Measurements from ENCODE around the gene GREB1L. TPM values are rescaled to one million over a fixed set of nuclear protein-coding genes. Genes with fewer than 3 reads are reported as not detected.
"Not testable (repeated sequence)": the region's sequence is repeated elsewhere in the genome, so short reads cannot be mapped to it uniquely, and the experiment has no call there.

The GREB1L gene
- 2.7 TPM in 2 replicates for total RNA-seq (2014; rRNA removed; shearing (Covaris generic))

DNA sequence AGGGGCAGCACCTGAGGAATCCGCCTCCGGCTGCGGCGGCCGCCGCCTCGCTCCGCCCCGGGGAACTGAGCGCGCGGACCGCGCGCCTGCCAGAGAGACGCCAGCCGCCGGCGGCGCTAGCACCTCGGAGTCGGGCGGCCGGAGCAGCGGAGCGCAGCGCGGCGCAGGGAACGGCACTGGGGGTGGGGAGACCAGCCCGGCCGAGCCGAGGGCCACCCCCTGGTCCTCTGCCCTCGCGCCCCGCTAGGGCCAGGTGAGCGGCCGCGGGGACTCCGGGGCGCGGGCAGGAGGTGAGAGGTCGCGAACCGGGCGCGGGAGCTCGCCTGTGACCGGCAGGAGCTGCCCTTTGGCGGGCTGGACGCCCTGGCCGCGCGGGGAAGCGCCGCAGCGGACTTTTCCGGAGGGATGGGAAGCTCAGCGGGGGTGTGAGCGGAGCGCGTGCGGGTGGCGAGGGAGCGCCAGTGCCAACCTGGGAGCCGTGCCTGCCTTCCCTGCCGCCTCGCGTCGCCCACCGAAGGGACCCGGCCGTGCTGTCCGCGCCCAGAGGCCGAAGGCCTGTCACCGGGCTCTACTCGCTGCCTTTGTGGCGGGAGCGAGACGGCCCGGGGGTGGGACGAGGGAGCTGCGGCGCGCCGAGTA, at the start of gene GREB1L:
TSS of gene GREB1L (plus strand) at position 92 of the 639 bp plus-strand sequence. CDS start 141,287 bp downstream, outside the sequence.
- DNase-seq (ENCODE audit: low spot score): peak; percentile 38

DNA sequence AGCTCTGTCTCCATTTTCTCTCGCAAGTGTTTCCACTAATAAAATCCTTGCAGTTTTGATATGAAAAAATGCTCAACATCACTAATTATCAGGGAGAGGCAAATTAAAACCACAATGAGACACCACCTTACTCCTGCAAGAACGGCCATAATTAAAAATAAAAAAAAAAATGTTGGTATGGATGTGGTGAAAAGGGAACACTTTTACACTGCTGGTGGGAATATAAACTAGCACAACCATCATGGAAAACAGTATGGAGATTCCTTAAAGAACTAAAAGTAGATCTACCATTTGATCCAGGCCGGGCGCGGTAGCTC, 49.8 kb upstream of the GREB1L start:
- DNase-seq (ENCODE audit: low spot score): no peak

DNA sequence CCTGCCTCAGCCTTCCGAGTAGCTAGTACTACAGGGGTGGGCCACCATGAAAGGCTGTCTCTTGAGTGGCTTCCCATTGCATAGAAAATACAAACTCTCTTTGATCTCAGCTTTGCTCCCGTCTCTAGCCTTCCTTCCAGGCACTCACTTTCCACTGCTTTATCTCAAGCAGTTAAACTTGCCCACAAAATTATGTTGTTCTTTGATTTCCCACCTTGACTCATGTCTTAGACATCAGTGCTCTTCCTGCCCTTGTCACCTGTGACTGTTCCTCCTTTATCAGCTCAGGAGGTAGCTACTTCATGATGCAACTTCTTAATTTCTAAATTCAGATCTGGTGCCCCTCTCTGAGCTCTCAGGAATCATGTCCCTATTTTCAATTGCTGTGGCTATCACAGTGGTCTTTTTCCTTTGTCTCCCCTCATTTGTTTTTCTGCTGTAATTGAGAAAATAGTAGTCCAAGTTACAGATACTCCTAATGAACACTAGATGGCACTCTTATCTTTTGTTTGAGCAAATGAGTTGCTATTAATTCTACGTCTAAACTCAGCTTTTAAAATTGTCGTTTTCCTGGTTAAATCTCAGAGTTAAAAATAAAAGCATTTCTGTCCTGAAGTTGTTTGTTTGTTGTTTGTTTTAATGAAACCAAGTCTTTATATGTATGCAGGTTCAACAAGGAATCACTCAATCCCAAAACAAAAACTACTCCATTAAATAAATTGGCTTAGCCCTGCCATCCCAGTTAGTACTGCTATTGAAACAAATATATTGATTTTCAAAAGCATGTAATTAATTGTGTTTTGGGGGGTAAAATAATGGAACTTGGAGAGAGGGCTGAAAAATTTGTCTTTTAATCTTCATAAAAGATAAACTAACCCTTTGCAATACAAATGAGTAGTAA, 46.9 kb upstream of the GREB1L start:
- DNase-seq (ENCODE audit: low spot score): peak; percentile 59

DNA sequence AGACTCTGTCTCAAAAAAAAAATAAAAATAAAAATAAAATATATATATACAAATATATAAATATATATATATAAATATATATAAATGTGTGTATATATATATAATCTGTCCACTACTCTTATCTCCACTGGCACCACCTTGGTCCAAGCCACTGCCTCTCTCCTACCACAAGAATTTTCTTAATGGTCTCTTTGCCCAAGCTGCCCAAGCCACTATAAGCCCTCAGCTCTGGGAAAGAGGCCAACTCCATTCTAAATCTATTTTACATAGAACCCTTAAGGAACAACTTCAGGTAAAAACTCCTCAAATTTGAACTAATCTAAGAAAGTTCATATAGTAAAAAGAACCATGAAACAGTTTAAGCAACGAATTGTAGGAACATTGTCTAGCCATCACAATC, 45.6 kb upstream of the GREB1L start:
- peak; percentile 31 for DNase-seq (ENCODE audit: low spot score)

DNA sequence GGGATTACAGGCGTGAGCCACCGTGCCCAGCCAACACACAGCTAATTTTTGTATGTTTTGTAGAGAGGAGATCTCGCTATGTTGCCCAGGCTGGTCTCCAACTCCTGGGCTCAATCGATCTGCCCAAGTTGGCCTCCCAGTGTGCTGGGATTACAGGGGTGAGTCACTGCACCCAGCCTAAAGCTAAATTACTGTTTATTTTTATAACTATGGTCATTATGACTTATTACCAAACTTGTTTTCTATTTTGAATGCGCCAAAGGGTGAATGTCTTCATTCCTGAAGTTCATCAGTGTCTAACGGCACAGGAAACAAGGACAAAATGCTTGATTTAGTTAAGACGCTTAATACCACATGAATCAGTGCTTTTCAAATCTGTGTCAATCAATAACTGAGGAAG, 38.9 kb upstream of the GREB1L start:
- no peak for DNase-seq (ENCODE audit: low spot score)

DNA sequence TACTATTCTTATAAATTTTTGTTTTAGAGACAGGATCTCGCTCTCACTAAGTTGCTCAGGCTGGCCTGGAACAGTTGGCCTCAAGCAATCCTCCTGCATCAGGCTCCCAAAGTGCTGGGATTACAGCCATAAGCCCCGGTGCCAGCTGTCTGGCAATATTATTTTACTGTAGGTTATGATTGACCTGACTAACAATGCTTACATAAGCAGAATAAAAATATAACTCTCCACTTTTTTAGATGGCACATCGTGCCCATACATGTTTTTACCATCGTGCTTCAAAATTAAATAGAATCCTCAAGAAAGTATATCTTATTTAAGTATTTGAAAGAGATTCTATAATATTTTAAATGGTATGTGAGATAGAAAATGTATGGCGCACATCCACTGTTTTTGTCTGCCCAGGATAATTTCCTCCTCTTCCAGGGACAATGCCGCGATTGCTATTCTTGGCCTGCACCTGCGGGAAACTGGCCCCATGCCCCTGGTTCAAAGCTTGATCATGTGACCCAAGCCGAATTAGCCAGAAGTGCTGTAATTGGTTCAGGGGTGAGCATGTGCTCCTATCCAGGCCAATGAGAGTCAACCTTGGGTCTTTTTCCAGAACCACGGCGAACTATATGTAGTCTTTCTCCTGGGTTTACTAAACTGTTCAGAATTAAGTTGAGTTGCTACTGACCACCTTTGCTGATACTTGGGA, 38.3 kb upstream of the GREB1L start:
- no peak for DNase-seq (ENCODE audit: low spot score)

DNA sequence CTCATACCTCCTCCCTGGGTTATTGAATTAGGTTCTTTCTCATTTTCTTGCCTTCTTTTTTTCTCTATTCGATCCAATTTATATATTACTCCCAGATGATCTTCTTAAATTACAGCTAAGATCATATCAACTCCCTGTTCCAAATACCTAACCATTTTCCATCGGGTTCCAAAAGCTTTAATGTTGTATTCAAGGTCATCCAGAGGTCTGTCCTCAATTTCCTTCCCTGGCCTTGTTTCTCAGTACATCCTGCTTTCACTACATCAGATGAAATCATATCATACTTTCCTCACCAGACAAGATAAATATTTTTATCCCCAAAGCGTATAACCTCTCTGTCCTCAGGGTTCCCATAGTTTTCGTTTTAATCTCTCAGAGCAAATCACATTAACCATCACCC, 36.3 kb upstream of the GREB1L start:
- DNase-seq (ENCODE audit: low spot score): no peak

DNA sequence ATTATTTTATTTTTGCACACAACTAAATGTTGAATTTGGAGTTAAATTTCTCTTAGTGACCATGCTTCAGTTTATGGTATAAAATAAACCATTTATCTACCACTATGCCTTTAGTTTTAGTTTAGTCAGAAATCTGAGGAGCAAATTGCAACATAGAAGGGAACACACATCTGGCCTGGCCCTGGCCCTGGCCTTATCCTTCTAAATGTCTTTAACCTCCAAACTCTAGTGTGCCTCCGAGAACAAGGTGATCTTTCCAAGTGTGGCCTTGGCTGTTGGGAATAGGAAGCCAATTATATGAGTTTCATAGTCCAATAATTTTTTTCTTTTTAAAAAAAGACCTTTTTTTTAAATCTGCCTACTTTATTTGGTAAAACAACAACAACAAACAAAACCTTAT, 31.8 kb upstream of the GREB1L start:
- DNase-seq (ENCODE audit: low spot score): no peak

DNA sequence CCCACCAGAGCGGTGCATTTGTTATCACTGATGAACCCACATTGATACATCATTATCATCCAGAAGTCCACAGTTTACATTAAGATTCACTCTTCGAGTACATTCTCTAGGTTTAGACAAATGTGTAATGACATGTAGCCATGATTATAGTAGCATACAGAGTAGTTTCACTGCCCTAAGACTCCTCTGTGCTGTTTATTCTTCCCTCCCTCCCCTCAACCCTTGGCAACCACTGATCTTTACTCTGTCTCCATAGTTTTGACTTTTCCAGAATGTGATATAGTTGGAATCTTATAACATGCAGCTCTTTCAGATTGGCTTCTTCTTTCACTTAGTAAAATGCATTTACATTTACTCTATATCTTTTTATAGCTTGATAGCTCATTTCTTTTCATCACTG, 31.2 kb upstream of the GREB1L start:
- DNase-seq (ENCODE audit: low spot score): no peak

DNA sequence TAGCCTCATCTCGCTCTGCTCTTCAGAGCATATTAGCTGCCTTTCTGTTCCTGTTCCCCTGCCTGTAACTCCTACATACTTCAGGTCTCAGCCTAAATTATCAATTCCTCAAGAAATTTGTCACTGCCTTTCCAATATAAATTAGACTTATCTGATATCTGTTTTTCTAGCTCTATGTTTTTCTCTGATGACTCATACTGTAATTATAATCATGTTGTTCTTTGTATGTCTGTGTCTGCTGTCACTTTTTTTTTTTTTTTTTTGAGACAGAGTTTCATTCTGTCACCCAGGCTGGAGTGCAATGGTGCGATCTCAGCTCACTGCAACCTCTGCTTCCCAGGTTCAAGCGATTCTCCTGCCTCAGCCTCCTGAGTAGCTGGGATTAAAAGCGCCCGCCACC, 27.6 kb upstream of the GREB1L start:
- not testable (repeated sequence) for DNase-seq (ENCODE audit: low spot score)

DNA sequence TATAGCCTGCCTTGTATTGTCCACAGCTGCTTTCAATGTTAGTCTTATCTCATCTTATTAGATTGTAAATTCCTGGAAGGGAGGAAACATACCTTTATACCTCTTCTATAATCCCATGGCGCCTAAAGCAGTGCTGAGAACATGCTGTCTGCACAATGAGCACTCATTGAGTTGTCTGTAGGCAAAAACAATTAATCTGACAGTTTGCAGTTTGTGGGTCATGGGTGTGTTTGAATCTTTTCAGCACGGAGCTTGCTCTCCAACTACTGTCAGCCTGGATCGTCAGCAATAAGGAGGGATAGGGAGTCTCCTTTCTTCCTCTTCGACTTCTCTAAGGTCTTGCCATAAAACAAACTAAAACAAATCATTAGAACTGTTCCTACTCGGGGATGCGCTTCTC, 26.5 kb upstream of the GREB1L start:
- DNase-seq (ENCODE audit: low spot score): no peak

DNA sequence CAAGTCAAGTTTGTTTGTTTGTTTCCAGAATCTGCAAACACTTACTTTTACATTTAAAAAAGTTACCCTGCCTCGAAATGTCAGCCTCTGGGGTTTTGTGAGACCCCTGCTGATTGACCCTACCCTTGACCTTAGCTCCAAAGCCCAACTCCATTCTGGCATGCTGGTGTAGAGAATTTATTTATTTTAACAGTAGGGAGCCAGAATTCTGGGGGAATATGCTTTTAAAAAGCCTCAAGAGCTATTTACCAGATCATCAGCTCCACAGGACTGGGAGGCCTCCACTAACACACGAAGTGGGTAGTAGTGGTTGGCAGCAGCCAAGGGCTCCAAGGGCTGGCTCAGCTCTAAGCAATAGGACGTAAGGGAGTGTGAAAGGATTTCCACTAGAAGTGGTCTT, 23.2 kb upstream of the GREB1L start:
- no peak for DNase-seq (ENCODE audit: low spot score)

DNA sequence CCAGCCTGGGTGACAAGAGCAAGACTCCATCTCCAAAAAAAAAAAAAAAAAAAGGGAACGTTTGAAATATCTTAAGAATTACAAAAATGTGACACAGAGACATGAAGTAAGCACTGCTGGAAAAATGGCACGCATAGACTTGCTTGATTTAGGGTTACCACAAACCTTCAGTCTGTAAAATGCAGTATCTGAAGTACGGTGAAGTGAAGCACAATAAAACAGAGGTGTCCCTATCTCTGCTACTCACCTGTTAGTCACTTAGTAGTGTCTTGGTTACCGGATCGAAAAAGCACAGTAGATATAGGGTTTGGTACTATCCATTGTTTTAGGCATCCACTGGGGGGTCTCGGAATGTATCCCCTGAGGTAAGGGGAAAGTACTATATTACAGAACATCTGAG, 11.6 kb upstream of the GREB1L start:
- DNase-seq (ENCODE audit: low spot score): no peak

DNA sequence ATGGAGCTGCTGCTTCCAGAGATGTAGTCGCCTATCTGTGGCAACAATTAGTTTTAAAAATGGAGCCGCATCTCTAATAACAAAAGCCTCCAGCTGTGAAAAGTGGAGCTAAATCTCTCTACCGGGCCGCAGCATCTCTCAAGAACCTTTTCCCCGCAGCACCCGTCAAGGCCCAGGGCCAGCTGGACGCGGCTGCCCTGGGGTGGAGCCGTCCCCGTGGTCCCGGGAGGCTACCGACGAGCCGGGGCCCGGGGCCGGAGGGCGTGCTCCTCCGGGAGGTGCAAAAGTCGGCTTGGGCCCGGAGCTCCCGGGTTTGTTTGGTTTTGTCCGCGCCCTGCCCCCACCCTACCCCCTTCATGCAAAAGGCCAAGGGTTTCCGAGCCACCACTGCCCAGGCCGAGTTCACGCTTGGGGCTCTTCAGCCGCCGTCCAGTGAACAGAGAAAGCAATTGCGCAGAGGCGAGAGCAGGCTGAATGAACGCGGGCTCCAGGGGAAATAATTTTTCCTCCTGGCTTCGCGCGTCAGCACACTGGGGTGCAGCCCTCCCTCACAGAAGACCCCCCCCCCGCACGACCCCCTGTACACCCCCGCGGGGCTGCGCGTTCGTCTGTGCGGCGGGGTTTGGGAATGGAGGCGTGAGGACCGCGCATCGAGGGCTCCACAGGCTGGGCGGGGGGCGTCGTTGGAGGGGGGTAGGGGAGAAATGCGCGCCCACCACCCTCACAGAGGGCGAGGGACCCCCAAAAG, 557 bp upstream of the GREB1L start:
- DNase-seq (ENCODE audit: low spot score): no peak

DNA sequence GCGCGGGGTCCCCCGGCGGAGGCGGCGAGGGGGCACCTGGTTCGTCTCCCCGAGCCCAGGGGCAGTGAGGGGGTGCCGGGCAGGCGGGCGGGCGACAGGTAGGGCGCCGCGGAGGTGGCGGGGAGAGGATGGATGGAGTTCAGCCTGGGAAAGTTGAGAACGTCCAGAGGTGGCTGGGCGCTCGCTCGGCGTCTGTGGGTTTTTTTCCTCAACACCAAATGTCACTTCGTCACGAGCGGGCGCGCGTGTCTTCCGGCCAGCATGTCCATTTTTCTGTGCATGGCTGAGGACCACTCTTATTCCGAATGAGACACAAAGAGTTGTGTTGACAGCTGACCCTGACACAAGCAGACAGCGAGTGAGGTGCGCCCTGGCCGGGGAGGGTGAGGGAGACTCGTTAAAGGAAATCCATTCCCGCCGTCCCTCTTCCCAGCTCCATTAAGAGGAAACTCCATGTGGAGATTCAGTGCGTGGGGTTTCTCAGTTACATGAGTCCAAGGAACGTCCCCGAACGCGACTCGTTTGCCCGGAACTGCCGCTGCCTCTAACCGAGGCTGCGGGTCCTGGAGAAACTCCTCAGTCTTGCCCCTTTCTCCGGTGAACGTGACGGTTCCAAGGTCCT, 859 bp downstream of the GREB1L start:
- no peak for DNase-seq (ENCODE audit: low spot score)

DNA sequence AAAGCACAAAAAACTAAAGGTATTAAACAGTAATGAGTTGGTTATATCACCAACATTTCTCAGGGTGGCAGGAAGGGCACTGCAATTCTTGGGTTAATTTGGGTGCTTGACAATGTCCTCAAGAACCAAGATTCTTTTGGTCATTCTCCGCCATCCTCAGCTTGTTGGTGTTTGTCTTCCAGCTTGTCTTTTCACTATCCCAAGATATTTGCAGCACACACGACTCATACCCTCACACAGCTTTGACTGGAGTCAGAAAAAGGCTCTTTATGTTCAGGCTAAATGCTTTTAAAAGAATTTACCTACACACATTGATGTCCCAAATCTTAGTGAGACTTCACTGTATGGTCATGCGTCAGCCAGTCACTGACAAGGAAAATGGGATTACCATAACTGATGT, 12.5 kb downstream of the GREB1L start:
- no peak for DNase-seq (ENCODE audit: low spot score)

DNA sequence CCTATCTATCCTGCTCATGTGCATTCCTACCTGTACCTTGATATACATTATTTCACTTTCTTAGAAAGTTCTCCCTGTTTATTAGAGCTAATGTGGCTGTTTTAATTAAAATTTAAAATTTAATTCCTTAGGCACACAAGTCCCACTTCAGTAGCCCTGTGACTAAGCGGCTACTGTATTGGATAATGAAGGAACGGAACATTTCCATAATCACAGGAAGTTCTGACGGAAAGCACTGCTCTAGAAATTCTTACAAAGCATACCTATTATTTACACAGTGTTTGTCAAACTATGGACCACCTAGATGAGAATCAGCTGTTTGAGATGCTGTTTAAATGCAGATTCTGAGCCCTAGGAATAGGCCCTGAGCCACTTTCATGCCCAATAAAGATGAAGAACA, 13.2 kb downstream of the GREB1L start:
- no peak for DNase-seq (ENCODE audit: low spot score)

DNA sequence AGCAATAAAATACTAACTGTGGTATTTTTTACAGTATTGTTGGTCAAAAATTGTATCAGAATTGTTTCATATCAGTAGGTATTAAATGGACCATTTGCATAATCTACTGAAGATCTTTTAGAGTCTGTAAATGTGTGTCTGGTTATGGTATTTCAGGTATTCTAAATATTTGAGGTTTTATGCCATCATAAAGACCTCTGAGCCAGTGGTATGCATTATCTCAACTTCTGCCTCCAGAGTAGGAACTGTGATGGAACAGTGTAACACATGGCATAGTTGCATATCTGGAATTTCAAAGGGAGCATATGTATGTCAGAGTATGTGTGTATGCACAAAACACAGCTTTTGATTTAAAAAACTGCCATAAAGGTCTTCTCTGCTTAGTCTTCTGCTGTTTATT, 15.4 kb downstream of the GREB1L start:
- DNase-seq (ENCODE audit: low spot score): peak; percentile 16

DNA sequence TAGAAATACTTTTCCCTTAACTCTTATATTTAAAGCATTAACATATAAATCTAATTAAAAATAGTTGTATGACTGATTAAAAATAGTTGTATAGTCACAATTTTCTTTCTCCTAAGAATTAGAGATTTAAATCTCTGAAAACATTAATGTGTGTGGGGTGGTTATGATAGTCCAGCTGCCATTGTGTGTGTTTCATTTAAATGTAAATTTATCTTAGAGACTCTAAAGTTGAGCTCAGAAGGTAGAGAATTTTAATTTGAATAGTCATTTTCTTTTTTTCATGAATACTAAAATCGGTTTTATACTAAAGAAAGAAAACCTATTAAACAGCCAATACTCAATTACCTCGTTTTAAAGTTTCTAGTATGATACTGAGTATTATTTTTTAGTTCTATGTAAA, 18.6 kb downstream of the GREB1L start:
- no peak for DNase-seq (ENCODE audit: low spot score)

DNA sequence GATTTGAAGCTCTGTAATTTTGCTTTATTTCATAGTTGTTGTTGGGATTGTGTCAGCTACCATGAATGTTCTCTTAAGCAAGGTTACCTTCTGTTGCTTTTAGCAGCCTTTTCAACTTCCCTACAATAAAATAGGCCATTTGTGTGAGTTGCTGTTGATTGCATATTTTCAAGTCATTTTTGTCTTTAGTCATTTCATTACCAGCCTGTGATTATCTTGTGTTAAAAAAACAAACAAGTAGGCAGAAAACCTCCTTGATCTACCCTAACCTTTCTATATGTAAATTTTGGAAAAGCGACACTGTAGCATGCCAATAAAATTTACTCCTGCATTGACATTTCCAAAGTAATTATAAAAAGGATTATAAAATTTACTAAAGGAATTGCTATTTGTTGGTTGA, 19.3 kb downstream of the GREB1L start:
- no peak for DNase-seq (ENCODE audit: low spot score)

DNA sequence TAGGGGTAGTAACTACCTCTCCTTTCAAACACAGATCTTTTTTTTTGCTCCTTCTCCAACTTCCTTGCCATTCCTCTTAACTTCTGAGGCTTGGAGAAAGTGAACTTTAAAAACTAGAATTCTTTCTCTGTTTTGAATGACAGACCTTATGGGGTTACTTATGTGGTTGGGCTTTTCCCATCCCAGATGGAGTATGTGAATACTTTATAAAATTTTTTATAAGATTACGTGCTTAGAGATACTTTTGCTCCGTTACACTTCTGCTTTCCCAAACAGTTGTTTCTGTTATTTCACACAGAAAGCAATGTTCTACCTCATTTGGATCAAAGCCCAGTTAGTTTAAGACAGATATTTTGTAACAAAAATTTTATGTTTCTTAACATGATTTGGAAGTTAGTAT, 20.2 kb downstream of the GREB1L start:
- no peak for DNase-seq (ENCODE audit: low spot score)

DNA sequence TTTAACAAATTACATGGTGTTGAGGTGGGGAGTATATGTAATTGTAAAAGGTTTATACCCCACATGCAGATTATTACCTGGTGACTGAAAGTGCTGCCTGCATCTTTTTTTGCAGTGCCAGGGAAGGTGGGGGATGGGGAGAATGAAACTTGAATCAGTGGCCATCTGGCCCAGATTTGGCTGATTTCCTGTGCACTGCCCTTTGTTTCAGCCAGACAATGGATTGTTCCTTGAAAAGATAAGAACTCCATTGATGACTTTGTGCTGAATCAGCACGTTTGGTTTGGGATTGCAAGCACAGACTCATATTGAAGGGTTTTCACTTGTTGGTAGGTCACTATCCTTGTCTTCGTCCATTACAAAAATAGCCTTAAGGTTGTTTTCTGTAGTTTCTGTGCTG, 20.9 kb downstream of the GREB1L start:
- DNase-seq (ENCODE audit: low spot score): no peak
